ENCODE results near the gene PLEKHD1. TPM values are rescaled to one million over a fixed set of nuclear protein-coding genes. Genes with fewer than 3 reads are reported as not detected.

PLEKHD1 gene
- total RNA-seq, 2 experiments from 2014 or later, result 0.05 TPM

DNA sequence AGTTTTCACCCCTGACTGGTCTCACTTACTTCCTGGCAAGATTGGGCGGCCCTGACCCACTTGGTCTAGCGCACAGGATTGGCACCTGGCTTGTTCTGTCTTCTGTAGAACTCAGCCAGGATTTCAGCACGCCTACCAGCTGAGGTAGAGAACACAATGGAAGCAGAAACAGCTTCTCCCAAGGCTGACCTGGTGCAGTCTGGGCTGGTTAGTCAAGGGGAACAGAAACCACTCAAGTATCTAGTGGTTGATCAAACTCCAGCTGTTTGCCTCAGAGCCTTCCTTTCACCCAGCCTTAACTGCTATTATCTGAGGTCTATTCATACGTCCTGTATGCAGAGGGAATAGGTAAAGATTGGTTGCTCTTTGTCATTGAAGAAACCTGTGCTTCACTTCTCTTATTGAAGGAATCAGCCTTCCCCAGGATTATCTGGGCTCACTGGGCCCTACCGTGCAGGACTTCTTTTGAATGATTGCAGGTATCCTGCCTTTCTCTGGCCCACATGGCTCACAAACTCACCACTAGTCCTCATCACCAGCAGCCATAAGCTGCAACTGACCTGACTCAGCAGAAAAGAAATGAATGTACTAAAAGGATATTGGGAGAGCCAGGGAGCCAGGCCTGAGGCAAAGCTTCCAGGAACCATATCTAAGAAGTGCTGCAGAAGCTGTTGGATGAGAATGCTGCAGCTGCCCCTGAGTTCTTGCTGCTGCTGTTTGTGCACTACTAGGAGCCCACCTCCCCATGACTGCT lies 2.5 kb upstream of the PLEKHD1 start:
- peaks cover 1% of the 10 kb centered on the region for H3K36me3 Mint-ChIP-seq (ENCODE audit: low read depth)

DNA sequence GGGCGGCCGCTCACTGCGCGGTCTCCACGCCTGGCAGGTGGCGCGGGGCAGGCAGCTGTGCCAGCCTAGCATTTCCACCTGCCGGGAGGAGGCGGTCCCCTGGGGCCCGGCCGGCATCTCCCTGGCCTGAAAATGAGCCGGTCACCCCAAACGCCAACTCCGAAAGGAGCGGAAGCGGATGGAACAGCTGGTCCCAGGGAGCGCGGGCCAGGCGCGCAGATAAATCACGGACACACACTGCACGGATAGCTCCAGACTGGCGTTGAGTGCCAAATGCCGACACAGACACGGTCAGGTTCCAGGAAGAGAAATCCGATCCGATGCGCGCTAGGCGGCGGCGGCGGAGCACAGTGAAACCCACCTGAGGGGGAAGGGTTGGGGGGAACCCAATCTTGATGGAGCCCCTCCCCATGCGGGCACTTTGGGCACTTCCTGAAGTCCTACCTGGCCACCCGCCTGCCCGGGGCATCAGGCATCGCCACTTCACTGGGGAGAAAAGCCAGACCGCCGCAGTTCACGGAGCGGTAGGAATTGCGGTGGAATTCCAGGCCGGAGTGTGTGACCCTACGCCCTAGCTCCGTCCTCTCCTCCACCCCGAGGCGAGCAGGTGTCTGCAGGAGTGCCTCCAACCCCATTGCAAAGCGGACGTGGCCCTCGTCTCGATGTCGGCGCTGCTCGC lies 624 bp upstream of the PLEKHD1 start:
- peaks cover 2% of the 10 kb centered on the region for H3K4me1 Mint-ChIP-seq

More for the DNA sequence above, 2.5 kb upstream of the PLEKHD1 start:
- ChIA-PET CTCF (interaction anchor here (0.5 to 1.5 kb wide), 4 partner anchors 18 to 241 kb away, joined by 3 to 4 read pairs (median 3); no protein-coding TSS in a partner anchor), POLR2A (no interaction called here)
- H3K4me3 Mint-ChIP-seq, result no peak overlapping the region
- intact Hi-C loops (cut with DNase I, micrococcal nuclease), result no loop called here
- DNase-seq, result no peak
- peaks cover 2% of the 10 kb centered on the region for H3K4me1 Mint-ChIP-seq
- peaks cover 33% of the 10 kb centered on the region for H3K27me3 Mint-ChIP-seq
- no peaks in the 10 kb centered on the region for H3K9me3 Mint-ChIP-seq (ENCODE audit: low read depth)
- ATAC-seq, result no peak
- H3K27ac Mint-ChIP-seq, result no peak overlapping the region

DNA sequence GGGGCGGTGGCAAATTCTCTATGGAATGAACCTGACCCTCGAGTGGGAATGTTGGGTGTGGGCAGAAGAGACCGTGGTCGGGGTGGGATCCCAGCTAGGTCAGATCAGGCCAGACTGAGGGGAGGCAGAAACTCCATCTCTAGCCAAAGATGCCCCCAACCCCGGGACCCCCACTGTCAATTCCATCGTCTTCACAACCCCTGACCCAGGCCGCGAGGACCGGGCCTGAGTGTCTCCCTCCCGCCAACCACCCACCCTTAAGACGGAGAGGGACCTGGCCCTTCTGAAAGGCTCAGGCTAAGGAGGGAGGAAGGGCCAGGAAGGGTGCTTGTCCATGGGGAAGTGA lies 760 bp downstream of the PLEKHD1 start:
- intact Hi-C loops (cut with DNase I, micrococcal nuclease), result no loop called here
- POLR2A ChIA-PET, result no interaction called here
- Mint-ChIP-seq H3K4me1 (peaks cover 2% of the 10 kb centered on the region), H3K27me3 (peaks cover 33% of the 10 kb centered on the region), H3K4me3 (no peak overlapping the region), H3K36me3 (ENCODE audit: low read depth) (peaks cover 1% of the 10 kb centered on the region), H3K9me3 (ENCODE audit: low read depth) (no peaks in the 10 kb centered on the region), H3K27ac (no peak overlapping the region)
- DNase-seq, result no peak
- CTCF ChIA-PET, result no interaction called here
- no peak for ATAC-seq

More for the DNA sequence above, 624 bp upstream of the PLEKHD1 start:
- ChIA-PET POLR2A (no interaction called here), CTCF (interaction anchor here (0.5 to 0.6 kb wide), 2 partner anchors 32 to 713 kb away, joined by 3 read pairs; no protein-coding TSS in a partner anchor)
- H3K27me3 Mint-ChIP-seq, result peaks cover 35% of the 10 kb centered on the region
- ATAC-seq, result no peak
- H3K27ac Mint-ChIP-seq, result no peak overlapping the region
- H3K9me3 Mint-ChIP-seq (ENCODE audit: low read depth), result no peaks in the 10 kb centered on the region
- no peak overlapping the region for H3K4me3 Mint-ChIP-seq
- intact Hi-C loops (cut with DNase I, micrococcal nuclease), result no loop called here
- H3K36me3 Mint-ChIP-seq (ENCODE audit: low read depth), result peaks cover 1% of the 10 kb centered on the region
- peak; percentile 8 for DNase-seq

DNA sequence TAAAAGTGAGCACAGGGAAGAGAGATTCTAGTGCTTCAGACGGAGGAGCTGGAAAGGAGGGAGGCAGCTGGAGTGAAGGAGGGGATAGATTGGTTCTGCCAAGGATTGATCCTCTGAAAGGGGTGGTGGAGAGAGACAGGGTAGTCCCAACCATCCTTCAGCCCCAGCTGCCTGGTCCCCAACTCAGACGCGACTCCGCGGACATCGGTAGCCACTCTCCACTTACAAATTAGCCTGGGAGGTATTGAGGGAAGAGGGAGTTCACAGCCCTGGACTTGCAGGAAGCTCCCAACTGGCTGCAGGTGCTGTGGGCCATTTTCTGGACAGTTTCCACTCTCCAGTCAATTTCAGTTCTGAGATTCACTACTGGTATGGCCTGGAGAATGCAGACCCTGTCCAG lies 1.2 kb downstream of the PLEKHD1 start:
- ATAC-seq, result no peak
- H3K4me3 Mint-ChIP-seq, result no peak overlapping the region
- H3K36me3 Mint-ChIP-seq (ENCODE audit: low read depth), result peaks cover 1% of the 10 kb centered on the region
- peaks cover 33% of the 10 kb centered on the region for H3K27me3 Mint-ChIP-seq
- no peaks in the 10 kb centered on the region for H3K9me3 Mint-ChIP-seq (ENCODE audit: low read depth)
- ChIA-PET POLR2A (no interaction called here), CTCF (no interaction called here)
- H3K27ac Mint-ChIP-seq, result no peak overlapping the region
- no peak for DNase-seq
- peaks cover 2% of the 10 kb centered on the region for H3K4me1 Mint-ChIP-seq
- intact Hi-C loops (cut with DNase I, micrococcal nuclease), result no loop called here

DNA sequence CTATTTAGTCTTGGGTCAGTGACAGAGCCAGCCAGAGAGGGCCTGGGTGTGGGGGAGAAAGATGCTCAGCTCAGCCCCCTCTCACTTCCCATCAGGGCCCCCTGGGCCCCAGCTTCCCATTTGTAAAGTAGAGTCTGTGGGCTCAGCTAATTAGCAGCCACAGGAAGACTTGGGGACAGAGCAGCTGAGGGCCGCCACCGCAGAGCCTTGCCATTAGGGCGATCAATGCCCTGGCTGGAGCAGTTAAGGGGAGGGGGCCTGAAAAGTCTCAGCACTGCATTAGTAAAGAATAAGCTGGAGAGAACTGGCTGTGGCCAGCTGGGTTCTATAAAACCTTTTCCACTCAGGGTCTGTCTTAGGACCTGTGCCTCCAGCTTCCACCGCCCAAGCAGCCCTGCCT lies 2.7 kb downstream of the PLEKHD1 start:
- ChIA-PET POLR2A (no interaction called here), CTCF (interaction anchor here (0.7 kb wide), 1 partner anchor 228 kb away, joined by 3 read pairs; no protein-coding TSS in a partner anchor)
- no peak for ATAC-seq
- peaks cover 1% of the 10 kb centered on the region for H3K36me3 Mint-ChIP-seq (ENCODE audit: low read depth)
- peaks cover 2% of the 10 kb centered on the region for H3K4me1 Mint-ChIP-seq
- no peak for DNase-seq
- no peak overlapping the region for H3K4me3 Mint-ChIP-seq
- H3K27me3 Mint-ChIP-seq, result peaks cover 30% of the 10 kb centered on the region
- H3K27ac Mint-ChIP-seq, result no peak overlapping the region
- no peaks in the 10 kb centered on the region for H3K9me3 Mint-ChIP-seq (ENCODE audit: low read depth)
- intact Hi-C loops (cut with DNase I, micrococcal nuclease), result no loop called here

DNA sequence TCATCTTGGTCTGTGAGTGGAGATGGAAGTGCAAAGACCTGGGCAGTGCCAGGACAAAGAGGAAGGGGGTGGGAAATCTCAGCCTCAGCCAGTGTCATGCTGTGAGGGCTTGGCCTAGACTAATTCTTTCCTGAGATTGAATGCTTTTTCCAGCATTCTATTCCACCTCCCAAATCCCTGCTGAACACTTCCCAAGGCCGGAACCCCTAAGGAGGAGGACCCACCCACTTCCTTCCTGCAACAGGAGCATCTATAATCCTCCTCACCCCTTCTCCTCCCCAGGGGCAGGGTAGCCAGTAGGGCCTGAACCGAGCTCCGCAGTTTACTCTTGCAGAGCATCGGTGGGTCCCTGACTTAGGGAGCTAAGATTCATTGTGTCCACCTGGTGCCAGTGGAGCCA lies 3.2 kb downstream of the PLEKHD1 start:
- Mint-ChIP-seq H3K4me1 (peaks cover 2% of the 10 kb centered on the region), H3K4me3 (no peak overlapping the region), H3K27ac (no peak overlapping the region), H3K27me3 (peaks cover 29% of the 10 kb centered on the region), H3K36me3 (ENCODE audit: low read depth) (peaks cover 1% of the 10 kb centered on the region), H3K9me3 (ENCODE audit: low read depth) (no peaks in the 10 kb centered on the region)
- CTCF ChIA-PET, result no interaction called here
- DNase-seq (no peak), ATAC-seq (no peak)
- POLR2A ChIA-PET, result no interaction called here
- intact Hi-C loops (cut with DNase I, micrococcal nuclease), result no loop called here

DNA sequence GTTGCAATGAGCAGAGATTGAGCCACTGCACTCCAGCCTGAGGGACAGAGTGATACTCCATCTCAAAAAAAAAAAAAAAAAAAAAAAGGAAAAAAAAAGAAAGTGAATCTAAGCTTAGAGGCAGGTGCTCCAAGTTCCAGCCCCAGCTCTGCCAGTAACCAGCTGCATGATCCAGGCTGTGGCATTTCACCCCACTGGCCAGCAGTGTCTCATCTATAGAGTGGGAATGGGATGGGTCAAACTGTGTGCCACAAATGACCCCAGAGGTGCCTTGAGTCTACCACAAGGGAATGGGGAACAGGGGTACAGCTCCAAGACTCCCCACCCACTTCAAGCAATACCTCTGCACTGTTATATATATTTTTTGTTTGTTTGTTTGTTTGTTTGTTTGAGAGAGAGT lies 5.0 kb downstream of the PLEKHD1 start:
- Mint-ChIP-seq H3K27ac (no peak overlapping the region), H3K36me3 (ENCODE audit: low read depth) (no peaks in the 10 kb centered on the region), H3K27me3 (peaks cover 18% of the 10 kb centered on the region), H3K4me3 (no peak overlapping the region), H3K9me3 (ENCODE audit: low read depth) (no peaks in the 10 kb centered on the region), H3K4me1 (no peaks in the 10 kb centered on the region)
- ATAC-seq (no peak), DNase-seq (no peak)
- intact Hi-C loops (cut with DNase I, micrococcal nuclease), result no loop called here
- POLR2A ChIA-PET, result no interaction called here
- CTCF ChIA-PET, result no interaction called here

DNA sequence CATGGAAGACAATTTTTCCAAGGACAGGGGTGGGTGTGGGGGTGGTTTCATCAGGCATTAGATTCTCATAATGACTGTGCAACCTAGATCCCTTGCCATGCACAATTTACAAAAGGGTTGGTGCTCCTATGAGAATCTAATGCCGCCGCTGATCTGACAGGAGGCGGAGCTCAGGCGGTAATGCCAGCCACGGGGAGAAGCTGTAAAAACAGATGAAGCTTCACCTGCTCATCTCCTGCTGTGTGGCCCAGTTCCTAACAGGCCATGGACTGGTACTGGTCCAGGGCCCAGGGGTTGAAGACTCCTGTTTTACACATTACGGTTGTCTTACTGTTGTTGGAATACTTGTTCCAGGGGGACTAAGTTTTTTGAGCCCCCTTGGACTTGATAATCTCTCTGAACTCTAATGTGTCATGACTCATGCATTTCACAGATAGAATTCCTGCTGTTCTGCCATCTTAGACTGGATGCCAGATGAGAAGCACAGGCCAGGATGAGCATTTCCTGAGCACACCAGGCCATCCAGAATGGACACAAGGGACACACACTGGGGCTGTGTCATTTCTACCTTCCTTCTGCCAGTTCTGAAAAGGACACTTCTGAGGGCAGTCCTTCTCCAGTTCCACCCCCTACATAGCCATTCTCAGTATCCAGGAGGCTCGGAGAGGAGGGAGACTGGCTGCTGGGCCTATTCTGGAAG lies 5.8 kb downstream of the PLEKHD1 start:
- intact Hi-C loops (cut with DNase I, micrococcal nuclease), result no loop called here
- no peaks in the 10 kb centered on the region for H3K36me3 Mint-ChIP-seq (ENCODE audit: low read depth)
- ChIA-PET POLR2A (no interaction called here), CTCF (no interaction called here)
- DNase-seq (no peak), ATAC-seq (no peak)
- H3K4me1 Mint-ChIP-seq, result no peaks in the 10 kb centered on the region
- no peaks in the 10 kb centered on the region for H3K9me3 Mint-ChIP-seq (ENCODE audit: low read depth)
- H3K27me3 Mint-ChIP-seq, result peaks cover 14% of the 10 kb centered on the region
- H3K27ac Mint-ChIP-seq, result no peak overlapping the region
- H3K4me3 Mint-ChIP-seq, result no peak overlapping the region

DNA sequence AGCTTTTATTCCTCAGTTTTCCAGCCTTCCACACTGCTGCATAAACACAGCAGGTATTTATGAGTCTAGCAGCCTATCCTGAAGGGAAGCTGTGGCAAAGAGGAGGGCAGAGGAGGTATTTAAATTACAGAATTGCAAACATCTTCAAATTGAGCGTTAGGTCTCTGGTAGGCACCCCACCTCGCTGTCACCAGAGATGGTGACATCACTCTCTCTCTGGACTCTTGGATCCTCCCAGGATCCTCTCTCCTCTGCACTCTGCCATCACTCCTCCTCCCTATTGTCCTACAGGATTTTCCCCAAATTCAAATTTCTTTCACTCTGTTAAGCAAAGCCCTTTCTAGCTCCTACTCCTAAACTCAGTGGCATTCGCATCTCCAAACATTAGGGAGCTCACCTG lies 6.7 kb downstream of the PLEKHD1 start:
- DNase-seq (no peak), ATAC-seq (no peak)
- intact Hi-C loops (cut with DNase I, micrococcal nuclease), result no loop called here
- Mint-ChIP-seq H3K36me3 (ENCODE audit: low read depth) (no peaks in the 10 kb centered on the region), H3K27ac (no peak overlapping the region), H3K4me1 (no peaks in the 10 kb centered on the region), H3K9me3 (ENCODE audit: low read depth) (no peaks in the 10 kb centered on the region), H3K27me3 (peaks cover 6% of the 10 kb centered on the region), H3K4me3 (no peak overlapping the region)
- ChIA-PET CTCF (no interaction called here), POLR2A (no interaction called here)

DNA sequence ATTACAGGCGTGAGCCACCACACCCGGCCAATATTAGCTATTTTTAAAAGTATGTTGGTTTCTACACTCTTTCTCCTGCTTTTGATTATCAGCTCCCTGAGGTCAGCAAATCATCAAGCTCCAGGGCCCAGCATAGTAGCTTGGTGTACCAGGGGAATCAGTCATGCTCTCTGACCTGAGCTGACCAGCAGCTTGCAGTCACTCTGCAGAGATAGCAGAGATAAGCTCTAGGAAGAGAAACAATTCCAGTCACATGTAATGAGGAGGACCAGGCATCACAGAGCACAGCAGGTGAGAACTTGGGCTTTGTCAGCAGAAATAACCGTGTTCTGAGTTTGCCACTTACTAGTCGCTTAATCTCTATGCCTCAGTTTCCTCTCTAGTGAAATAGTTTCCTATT lies 8.5 kb downstream of the PLEKHD1 start:
- ChIA-PET POLR2A (no interaction called here), CTCF (interaction anchor here (1.0 to 1.8 kb wide), 7 partner anchors 11 to 325 kb away, joined by 3 to 9 read pairs (median 3); no protein-coding TSS in a partner anchor)
- Mint-ChIP-seq H3K9me3 (ENCODE audit: low read depth) (no peaks in the 10 kb centered on the region), H3K27me3 (no peaks in the 10 kb centered on the region), H3K36me3 (ENCODE audit: low read depth) (no peaks in the 10 kb centered on the region), H3K4me1 (no peaks in the 10 kb centered on the region), H3K27ac (no peak overlapping the region), H3K4me3 (no peak overlapping the region)
- DNase-seq (no peak), ATAC-seq (no peak)
- intact Hi-C loops (cut with DNase I, micrococcal nuclease), result no loop called here

DNA sequence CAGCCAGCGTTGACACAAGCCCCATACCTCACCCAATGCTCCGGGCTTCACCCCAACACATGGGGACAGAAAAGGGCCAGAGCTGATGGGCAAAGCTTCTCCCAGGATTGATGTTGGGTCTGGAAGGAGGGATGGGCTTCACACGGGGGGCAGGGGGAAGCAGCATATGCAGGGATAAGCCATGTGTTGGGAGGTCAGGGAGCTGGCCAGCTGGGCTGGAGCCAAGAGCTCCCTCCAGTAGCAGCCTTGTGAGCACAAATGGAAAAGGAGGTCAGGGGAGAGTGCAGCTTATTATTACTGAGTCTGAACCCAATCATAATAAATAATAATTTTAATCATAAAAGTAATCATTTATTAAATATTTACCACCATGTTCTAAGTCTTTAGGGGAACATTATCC lies 9.3 kb downstream of the PLEKHD1 start:
- ChIA-PET CTCF (interaction anchor here (0.6 to 1.8 kb wide), 10 partner anchors 10 to 1608 kb away, joined by 3 to 9 read pairs (median 4); no protein-coding TSS in a partner anchor), POLR2A (no interaction called here)
- intact Hi-C loops (cut with DNase I, micrococcal nuclease), result no loop called here
- Mint-ChIP-seq H3K9me3 (ENCODE audit: low read depth) (no peaks in the 10 kb centered on the region), H3K36me3 (ENCODE audit: low read depth) (no peaks in the 10 kb centered on the region), H3K27me3 (no peaks in the 10 kb centered on the region), H3K27ac (no peak overlapping the region), H3K4me3 (no peak overlapping the region), H3K4me1 (no peaks in the 10 kb centered on the region)
- no peak for ATAC-seq
- DNase-seq, result no peak

All from activated CD4-positive, alpha-beta T cell treated with anti-CD3 and anti-CD28 coated beads for 36 hours (primary cell).